ENCODE measurements around the gene SLC6A8. TPM values are rescaled to one million over a fixed set of nuclear protein-coding genes. Genes with fewer than 3 reads are reported as not detected.
"Not testable (repeated sequence)": the region's sequence is repeated elsewhere in the genome, so short reads cannot be mapped to it uniquely, and the experiment has no call there.

Gene SLC6A8
- total RNA-seq, 1 donor from 2014 or later, result 144 TPM

GRCh38 chrX:153725039-153725831, 37.5 kb downstream of the SLC6A8 start:
- intact Hi-C loops (cut with DNase I), result no loop called here
- no peak for DNase-seq (ENCODE audit: low spot score)

GRCh38 chrX:153725832-153726285, 38.1 kb downstream of the SLC6A8 start:
- intact Hi-C loops (cut with DNase I), result no loop called here
- DNase-seq (ENCODE audit: low spot score), result no peak

- intact Hi-C loops (cut with DNase I), result no loop called here
- DNase-seq (ENCODE audit: low spot score), result no peak
Observed at GRCh38 chrX:153726286-153727122, 38.8 kb downstream of the SLC6A8 start.

- intact Hi-C loops (cut with DNase I), result no loop called here
- no peak for DNase-seq (ENCODE audit: low spot score)
Observed at GRCh38 chrX:153727123-153727931, 39.6 kb downstream of the SLC6A8 start.

- intact Hi-C loops (cut with DNase I), result no loop called here
- DNase-seq (ENCODE audit: low spot score), result no peak
Observed at GRCh38 chrX:153728095-153728494, 40.4 kb downstream of the SLC6A8 start.

GRCh38 chrX:153728951-153729631, 41.4 kb downstream of the SLC6A8 start:
- intact Hi-C loops (cut with DNase I), result no loop called here
- DNase-seq (ENCODE audit: low spot score), result no peak

GRCh38 chrX:153730115-153730514, 42.4 kb downstream of the SLC6A8 start:
- intact Hi-C loops (cut with DNase I); DNase-seq (ENCODE audit: low spot score): not testable (repeated sequence)

GRCh38 chrX:153731117-153731844, 43.6 kb downstream of the SLC6A8 start:
- no peak for DNase-seq (ENCODE audit: low spot score)
- intact Hi-C loops (cut with DNase I), result no loop called here

GRCh38 chrX:153731845-153732215, 44.1 kb downstream of the SLC6A8 start:
- intact Hi-C loops (cut with DNase I), result no loop called here
- DNase-seq (ENCODE audit: low spot score), result no peak

GRCh38 chrX:153732401-153732800, 44.7 kb downstream of the SLC6A8 start:
- peak; percentile 19 for DNase-seq (ENCODE audit: low spot score)
- intact Hi-C loops (cut with DNase I), result no loop called here

- intact Hi-C loops (cut with DNase I), result no loop called here
- DNase-seq (ENCODE audit: low spot score), result peak; percentile 68
Observed at GRCh38 chrX:153733651-153734240, 46.0 kb downstream of the SLC6A8 start.

- intact Hi-C loops (cut with DNase I), result no loop called here
- DNase-seq (ENCODE audit: low spot score), result no peak
Observed at GRCh38 chrX:153734871-153735270, 47.1 kb downstream of the SLC6A8 start.

GRCh38 chrX:153735274-153735673, 47.5 kb downstream of the SLC6A8 start:
- intact Hi-C loops (cut with DNase I), result no loop called here
- DNase-seq (ENCODE audit: low spot score), result no peak

GRCh38 chrX:153736071-153736820, 48.5 kb downstream of the SLC6A8 start:
- DNase-seq (ENCODE audit: low spot score), result no peak
- intact Hi-C loops (cut with DNase I), result no loop called here

GRCh38 chrX:153736871-153737441, 49.2 kb downstream of the SLC6A8 start:
- DNase-seq (ENCODE audit: low spot score), result no peak
- intact Hi-C loops (cut with DNase I), result no loop called here

GRCh38 chrX:153738056-153738605, 50.4 kb downstream of the SLC6A8 start:
- DNase-seq (ENCODE audit: low spot score), result no peak
- intact Hi-C loops (cut with DNase I), result no loop called here

All from cardiac septum (tissue), 1 donor.